ENCODE measurements around the gene LRRC8D.
"Not testable (repeated sequence)": the region's sequence is repeated elsewhere in the genome, so short reads cannot be mapped to it uniquely, and the experiment has no call there.

The LRRC8D gene

DNA sequence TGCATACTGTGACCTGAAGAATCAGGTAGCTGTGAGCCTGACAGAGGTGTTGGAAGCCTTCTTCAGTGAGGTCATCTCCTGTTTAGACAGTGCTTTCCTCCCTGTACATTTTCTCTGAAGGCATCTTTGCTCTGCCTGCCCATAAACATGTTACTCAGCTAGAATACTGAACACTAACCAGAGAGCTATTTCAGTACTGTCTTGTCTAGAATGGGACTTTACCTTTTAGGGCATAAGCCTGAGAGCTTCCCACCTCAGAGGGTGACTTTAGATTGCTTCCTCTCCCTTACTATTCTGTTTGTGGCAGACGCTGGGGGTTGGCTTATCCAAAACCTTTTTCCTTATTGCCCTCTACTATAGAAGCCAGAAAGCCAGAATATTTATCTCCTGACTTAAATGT is 150.8 kb downstream of the LRRC8D start:
- DNase-seq = no peak

DNA sequence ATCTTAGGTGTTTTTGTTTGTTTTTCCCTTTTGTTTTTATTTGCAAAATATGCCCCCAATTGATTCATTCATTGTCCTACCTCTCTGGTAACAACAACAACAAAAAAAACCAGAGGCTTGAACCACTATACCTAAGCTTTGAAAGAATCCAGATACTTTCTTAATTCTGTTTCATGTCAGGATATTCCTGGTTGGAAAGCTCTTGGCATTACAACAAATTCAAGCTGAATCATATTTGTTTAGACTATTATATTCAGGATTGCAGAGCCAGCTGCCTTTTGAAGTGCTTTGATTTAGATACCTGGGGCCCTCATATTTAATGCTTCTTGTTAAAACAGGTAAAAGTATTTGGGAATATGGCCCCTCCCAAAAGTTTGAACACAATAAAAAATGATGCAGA is 151.2 kb downstream of the LRRC8D start:
- no peak for DNase-seq

DNA sequence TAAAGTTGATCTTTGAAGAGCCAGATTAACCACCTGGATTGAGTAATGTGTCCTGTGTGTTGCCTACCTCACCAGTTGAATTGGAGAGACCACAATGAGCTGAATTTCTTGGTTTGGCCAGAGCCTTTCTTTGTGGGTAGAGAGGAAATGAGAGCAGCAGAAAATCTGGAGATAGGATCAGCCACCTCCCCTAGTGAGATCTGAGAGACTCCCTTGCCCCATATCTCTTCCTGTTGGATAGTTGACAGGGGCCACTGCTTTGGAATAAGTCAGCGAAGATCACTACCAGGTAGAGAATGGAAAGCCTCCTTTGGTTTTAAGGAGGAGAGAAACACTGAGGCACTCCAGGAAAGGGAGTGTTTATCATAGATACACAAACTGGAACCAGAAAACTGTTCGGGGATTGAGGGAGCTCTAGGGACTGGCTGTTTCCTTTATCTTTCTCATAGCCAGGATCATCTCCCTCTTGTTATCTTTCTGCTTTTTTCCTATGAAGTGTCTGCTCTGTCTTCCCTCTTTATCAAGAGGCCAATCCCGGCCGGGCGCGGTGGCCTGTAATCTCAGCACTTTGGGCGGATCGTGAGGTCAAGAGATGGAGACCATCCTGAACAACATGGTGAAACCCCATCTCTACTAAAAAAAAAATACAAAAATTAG is 152.8 kb downstream of the LRRC8D start:
- no peak for DNase-seq

DNA sequence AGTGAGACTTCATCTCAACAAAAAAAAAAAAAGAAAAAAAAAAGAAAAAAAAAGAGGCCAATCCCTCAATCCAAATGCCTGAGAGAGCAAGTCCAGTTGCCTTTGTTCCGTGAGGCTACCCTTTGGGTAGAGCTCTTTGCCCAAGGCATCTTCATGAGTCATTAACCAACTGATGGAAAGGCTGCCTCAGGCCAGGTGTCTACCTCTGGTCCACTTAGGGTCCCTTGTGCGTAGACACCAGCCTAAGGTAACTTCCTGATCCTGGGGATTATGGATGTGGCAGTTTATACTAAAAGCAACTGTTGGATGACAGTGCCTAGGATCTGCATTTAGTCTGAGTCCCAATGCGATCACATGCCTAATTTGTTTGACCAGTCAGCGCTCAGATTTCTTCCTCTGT is 153.4 kb downstream of the LRRC8D start:
- DNase-seq = no peak

DNA sequence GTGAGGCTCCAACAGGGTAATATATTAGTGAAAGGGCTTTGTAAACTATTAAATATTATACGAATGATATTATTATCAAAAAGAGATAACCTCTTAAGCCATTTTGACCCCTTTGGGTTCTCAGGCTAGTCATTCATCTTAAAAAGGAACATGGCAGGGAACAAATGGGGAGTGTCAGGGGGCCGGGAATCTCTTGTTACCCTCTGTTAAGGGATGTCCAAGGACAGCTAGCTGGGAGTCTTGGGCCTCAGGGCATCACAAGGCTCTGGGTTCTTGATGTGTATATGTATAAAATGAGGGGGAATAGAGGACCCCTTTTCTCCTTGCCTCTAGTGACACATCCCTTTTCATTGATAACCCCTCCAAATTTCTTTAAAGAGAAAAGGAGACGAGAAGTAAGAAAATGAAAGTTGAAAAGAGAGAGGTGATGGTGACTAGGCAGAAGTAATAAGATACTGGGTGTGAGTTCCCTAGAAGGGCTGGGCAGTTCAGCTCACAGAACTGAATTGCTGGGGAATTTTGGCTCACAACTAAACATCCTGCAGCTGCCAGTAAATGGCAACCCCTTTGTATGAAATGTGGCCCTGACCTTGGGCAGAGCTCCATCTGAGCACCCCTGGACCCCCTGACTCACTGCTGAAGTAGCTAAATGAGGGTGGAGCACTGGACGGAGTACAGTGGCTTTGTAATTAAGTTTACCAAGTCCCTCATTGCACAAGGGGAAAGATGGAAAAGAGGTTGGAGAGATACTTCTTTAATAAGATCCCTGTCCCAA is 154.1 kb downstream of the LRRC8D start:
- no peak for DNase-seq

DNA sequence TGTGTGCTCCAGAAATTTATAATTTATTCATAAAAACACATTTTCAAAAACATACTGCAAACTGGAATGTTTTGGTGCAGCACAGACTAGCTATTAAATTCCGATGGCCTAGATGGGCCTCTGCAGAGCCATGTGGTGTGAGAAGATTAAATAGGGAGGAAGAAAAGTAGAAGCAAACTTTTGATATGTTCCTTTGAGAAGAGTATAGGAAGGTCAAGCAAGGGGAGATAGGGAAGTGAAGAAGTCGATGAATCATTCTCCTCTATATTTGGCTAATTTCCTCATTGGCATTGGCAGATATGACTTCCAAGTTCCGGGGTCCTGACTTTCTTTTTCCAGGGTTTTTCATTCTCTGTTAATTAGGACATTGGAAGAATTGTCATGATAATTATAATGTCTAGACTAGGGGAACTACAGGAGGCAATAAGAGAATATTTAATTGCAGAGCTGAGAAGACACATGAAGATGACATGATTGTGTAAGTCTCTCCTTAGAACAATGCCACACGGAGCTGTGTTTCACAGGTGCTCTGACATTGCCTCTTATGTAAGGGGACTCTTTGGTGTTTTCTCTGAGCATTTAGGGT is 154.8 kb downstream of the LRRC8D start:
- DNase-seq = no peak

DNA sequence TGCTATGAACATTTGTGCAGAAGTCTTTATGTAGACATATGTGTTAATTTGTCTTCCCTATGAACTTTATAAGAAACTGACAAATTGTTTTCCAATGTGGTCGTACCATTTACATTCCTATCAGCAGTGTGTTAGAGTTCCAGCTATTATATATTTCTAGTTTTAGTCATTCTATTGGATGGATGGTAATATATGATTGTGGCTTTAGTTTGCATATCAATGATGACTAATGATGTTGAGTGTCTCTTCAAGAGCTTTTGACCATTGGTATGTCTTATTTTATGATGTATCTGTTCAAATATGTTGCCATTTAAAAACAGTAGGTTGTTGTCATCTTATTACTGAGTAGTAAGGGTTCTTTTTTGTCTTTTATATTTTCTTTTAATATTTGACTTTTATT is 157.9 kb downstream of the LRRC8D start:
- no peak for DNase-seq

DNA sequence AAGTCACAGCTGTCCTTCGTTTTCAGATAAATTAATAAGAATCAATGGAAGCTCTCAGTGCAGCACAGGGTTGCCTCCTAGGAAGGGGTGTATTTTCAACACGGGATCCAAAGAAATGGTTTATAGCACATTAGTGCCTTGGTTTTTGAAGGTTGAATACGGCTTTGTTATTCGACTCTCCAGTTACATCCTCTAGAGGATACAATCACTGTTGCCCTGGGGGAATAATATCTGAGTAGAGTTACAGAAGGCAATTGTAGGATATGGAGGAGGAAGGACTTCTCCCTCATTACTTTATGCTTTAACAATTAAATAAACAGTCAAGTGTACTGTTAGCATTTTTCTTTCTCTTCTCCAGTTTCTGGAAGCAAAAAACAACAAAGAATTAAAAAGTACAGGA is 159.8 kb downstream of the LRRC8D start:
- DNase-seq = no peak

DNA sequence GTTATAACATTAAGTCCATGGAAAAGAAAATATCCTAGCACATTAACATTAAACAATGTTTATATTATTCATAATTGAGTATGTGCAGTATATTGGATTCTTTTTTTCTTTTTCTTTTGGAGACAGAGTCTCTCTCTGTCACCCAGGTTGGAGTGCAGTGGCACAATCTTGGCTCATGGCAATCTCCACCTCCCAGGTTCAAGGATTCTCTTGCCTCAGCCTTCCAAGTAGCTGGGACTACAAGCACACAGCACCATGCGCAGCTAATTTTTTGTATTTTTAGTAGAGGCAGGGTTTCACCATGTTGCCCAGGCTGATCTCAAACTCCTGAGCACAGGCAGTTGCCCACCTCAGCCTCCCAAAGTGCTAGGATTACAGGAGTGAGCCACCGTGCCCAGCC is 162.0 kb downstream of the LRRC8D start:
- not testable (repeated sequence) for DNase-seq

DNA sequence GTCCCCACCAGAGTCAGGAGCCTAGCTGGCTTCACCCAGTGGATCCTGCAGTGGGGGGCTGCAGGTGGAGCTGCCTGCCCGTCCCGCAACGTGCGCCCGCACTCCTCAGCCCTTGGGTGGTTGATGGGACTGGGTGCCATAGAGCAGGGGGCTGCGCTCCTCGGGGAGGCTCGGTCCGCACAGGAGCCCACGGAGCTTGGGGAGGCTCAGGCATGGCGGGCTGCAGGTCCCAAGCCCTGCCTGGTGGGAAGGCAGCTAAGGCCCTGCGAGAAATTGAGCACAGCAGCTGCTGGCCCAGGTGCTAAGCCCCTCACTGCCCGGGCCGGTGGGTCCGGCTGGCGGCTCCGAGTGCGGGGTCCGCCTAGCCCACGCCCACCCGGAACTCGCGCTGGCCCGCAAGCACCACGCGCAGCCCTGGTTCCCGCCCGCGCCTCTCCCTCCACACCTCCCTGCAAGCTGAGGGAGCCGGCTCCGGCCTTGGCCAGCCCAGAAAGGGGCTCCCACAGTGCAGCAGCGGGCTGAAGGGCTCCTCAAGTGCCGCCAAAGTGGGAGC is 163.8 kb downstream of the LRRC8D start:
- not testable (repeated sequence) for DNase-seq

DNA sequence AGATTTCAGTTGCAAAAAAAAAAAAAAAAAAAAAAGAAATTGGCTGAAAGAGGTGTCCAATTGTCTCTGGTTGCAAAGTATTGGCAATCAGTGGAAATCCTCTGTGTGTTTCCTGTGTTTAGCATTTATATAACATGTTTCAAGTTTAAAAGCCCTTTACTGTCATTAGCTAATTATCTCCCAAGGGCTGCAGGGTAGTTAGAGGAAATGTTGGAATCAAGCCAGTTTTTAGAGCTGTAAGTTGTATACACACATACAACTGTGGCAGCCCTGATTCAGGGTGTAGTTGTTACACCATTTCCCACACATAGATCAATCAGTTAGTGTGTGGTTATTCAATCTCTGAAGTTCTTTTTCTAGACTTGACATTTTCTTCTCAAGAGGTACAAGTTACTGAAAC is 165.2 kb downstream of the LRRC8D start:
- DNase-seq = no peak
